HS-27A (cell line): ENCODE results near the gene WDFY3.

Source experiments
- DNase-seq: peaks from one replicate; pipeline ENCODE4 v3.0.0-alpha.2; 2012; ENCODE audit warnings: low read depth, missing footprints

WDFY3 gene

GRCh38 chr4:84912741-84913140 lies 53.7 kb downstream of the WDFY3 start:
- DNase-seq: no peak

- DNase-seq: no peak
These were observed 57.6 kb downstream of the WDFY3 start for GRCh38 chr4:84908876-84909275.

GRCh38 chr4:84907145-84907544 lies 59.3 kb downstream of the WDFY3 start:
- DNase-seq: no peak

GRCh38 chr4:84905646-84906045 lies 60.8 kb downstream of the WDFY3 start:
- no peak for DNase-seq

GRCh38 chr4:84901740-84902281 lies 64.7 kb downstream of the WDFY3 start:
- no peak for DNase-seq

- no peak for DNase-seq
These were observed 65.3 kb downstream of the WDFY3 start for GRCh38 chr4:84901173-84901572.

GRCh38 chr4:84899616-84900015 lies 66.9 kb downstream of the WDFY3 start:
- DNase-seq: no peak

- no peak for DNase-seq
These were observed 69.0 kb downstream of the WDFY3 start for GRCh38 chr4:84897516-84897915.

GRCh38 chr4:84895283-84895682 lies 71.2 kb downstream of the WDFY3 start:
- DNase-seq: no peak

GRCh38 chr4:84894621-84895020 lies 71.9 kb downstream of the WDFY3 start:
- no peak for DNase-seq

GRCh38 chr4:84892950-84893349 lies 73.5 kb downstream of the WDFY3 start:
- no peak for DNase-seq

- no peak for DNase-seq
These were observed 78.7 kb downstream of the WDFY3 start for GRCh38 chr4:84887824-84888223.

- DNase-seq: no peak
These were observed 86.8 kb downstream of the WDFY3 start for GRCh38 chr4:84879651-84880200.

GRCh38 chr4:84878546-84878945 lies 87.9 kb downstream of the WDFY3 start:
- DNase-seq: no peak

- peak; percentile 81 for DNase-seq
These were observed 88.4 kb downstream of the WDFY3 start for GRCh38 chr4:84878090-84878489.

GRCh38 chr4:84877051-84877833 lies 89.2 kb downstream of the WDFY3 start:
- DNase-seq: no peak

- no peak for DNase-seq
These were observed 90.7 kb downstream of the WDFY3 start for GRCh38 chr4:84875636-84876371.

GRCh38 chr4:84874619-84875018 lies 91.9 kb downstream of the WDFY3 start:
- DNase-seq: no peak

- DNase-seq: peak; percentile 72
These were observed 95.9 kb downstream of the WDFY3 start for GRCh38 chr4:84870398-84871163.

- DNase-seq: no peak
These were observed 100.2 kb downstream of the WDFY3 start for GRCh38 chr4:84866295-84866694.

GRCh38 chr4:84865600-84865999 lies 100.9 kb downstream of the WDFY3 start:
- DNase-seq: no peak

- no peak for DNase-seq
These were observed 104.4 kb downstream of the WDFY3 start for GRCh38 chr4:84862064-84862463.
